Kidney capillary endothelial cell (primary cell): ENCODE results near the gene CGB8.
"Not testable (repeated sequence)": the region's sequence is repeated elsewhere in the genome, so short reads cannot be mapped to it uniquely, and the experiment has no call there.

Experiments used
- DNase-seq: peaks from one replicate; pipeline ENCODE4 v3.0.0-alpha.2; 2018; ENCODE audit warnings: low spot score

CGB8 gene

GRCh38 chr19:49049011-49049410 lies at the start of gene CGB8:
Gene CGB8, minus strand, starts transcription at chr19:49049111. Its CDS starts 372 bp downstream, at chr19:49048739.
- DNase-seq = not testable (repeated sequence)

GRCh38 chr19:49097453-49098288 lies 48.8 kb upstream of the CGB8 start:
- peak; percentile 62 for DNase-seq

GRCh38 chr19:49094505-49095482 lies 45.9 kb upstream of the CGB8 start:
- no peak for DNase-seq

- no peak for DNase-seq
These were observed 43.8 kb upstream of the CGB8 start for GRCh38 chr19:49092686-49093085.

- DNase-seq = no peak
These were observed 42.6 kb upstream of the CGB8 start for GRCh38 chr19:49091391-49092038.

GRCh38 chr19:49086296-49086695 lies 37.4 kb upstream of the CGB8 start:
- no peak for DNase-seq

- DNase-seq = no peak
These were observed 36.9 kb upstream of the CGB8 start for GRCh38 chr19:49085868-49086232.

GRCh38 chr19:49085020-49085867 lies 36.3 kb upstream of the CGB8 start, which contains the start of gene SNRNP70:
Gene SNRNP70, plus strand, starts transcription at chr19:49085451. Its CDS starts 964 bp downstream, at chr19:49086415.
- peak; percentile 99 for DNase-seq

GRCh38 chr19:49084206-49085019 lies 35.5 kb upstream of the CGB8 start:
- DNase-seq = no peak

- DNase-seq = no peak
These were observed 32.4 kb upstream of the CGB8 start for GRCh38 chr19:49081273-49081672.

- DNase-seq = no peak
These were observed 31.5 kb upstream of the CGB8 start for GRCh38 chr19:49080392-49080791.

- DNase-seq = not testable (repeated sequence)
These were observed 26.0 kb upstream of the CGB8 start for GRCh38 chr19:49074869-49075268.

GRCh38 chr19:49073514-49074378 lies 24.8 kb upstream of the CGB8 start:
- DNase-seq = no peak

GRCh38 chr19:49071860-49072547 lies 23.1 kb upstream of the CGB8 start:
- DNase-seq = no peak

- DNase-seq = no peak
These were observed 21.5 kb upstream of the CGB8 start for GRCh38 chr19:49070416-49070815.

GRCh38 chr19:49069026-49069425 lies 20.1 kb upstream of the CGB8 start:
- DNase-seq = no peak

- DNase-seq = no peak
These were observed 18.6 kb upstream of the CGB8 start for GRCh38 chr19:49067554-49067953.

GRCh38 chr19:49065905-49066512 lies 17.1 kb upstream of the CGB8 start:
- no peak for DNase-seq
